Aorta (tissue), 5 donors: ENCODE results near the gene AKAP13. TPM values are rescaled to one million over a fixed set of nuclear protein-coding genes. Genes with fewer than 3 reads are reported as not detected.
A peak's percentile ranks its signal among the peaks of the same experiment; 100 is the strongest.
"Not testable (repeated sequence)": the region's sequence is repeated elsewhere in the genome, so short reads cannot be mapped to it uniquely, and the experiment has no call there.

Experiments used
- ATAC-seq: fragments of 200-7000 bp; cut with Tn5 transposase; one replicate; pipeline ENCODE4 v1.9.1; 2022; ENCODE audit warnings: moderate library complexity; ENCODE audit not compliant: low FRiP score
- DNase-seq, 2 donors: peaks; one replicate each; pipeline ENCODE4 v3.0.0-alpha.2; 2020
- H3K27ac ChIP-seq, 2 donors: one replicate each; pipeline ENCODE4 v1.5.1; 2013; ENCODE audit warnings: low read length in 2 of 2, mild to moderate bottlenecking in 2 of 2, moderate library complexity in 2 of 2, control low read depth in 1 of 2, inconsistent platforms in 1 of 2, low read depth in 1 of 2
- H3K27me3 ChIP-seq, 2 donors: one replicate each; pipeline ENCODE4 v1.6.1; 2013; ENCODE audit warnings: control low read depth in 1 of 2, low read length in 1 of 2, mild to moderate bottlenecking in 1 of 2, moderate library complexity in 1 of 2; ENCODE audit not compliant: insufficient read depth in 2 of 2, control insufficient read depth in 1 of 2
- H3K36me3 ChIP-seq, 2 donors: one replicate each; pipeline ENCODE4 v1.6.1; 2013; ENCODE audit warnings: control low read depth in 1 of 2, low read length in 1 of 2, mild to moderate bottlenecking in 1 of 2; ENCODE audit not compliant: insufficient read depth in 2 of 2, control insufficient read depth in 1 of 2
- H3K4me1 ChIP-seq, 2 donors: one replicate each; pipeline ENCODE4 v1.6.1; 2013; ENCODE audit warnings: low read length in 2 of 2, control low read depth in 1 of 2, mild to moderate bottlenecking in 1 of 2, moderate library complexity in 1 of 2; ENCODE audit not compliant: insufficient read depth in 2 of 2, control insufficient read depth in 1 of 2
- H3K4me3 ChIP-seq, 2 donors: one replicate each; pipeline ENCODE4 v1.5.1; 2013; ENCODE audit warnings: low read length in 2 of 2, control low read depth in 1 of 2, mild to moderate bottlenecking in 1 of 2
- H3K9me3 ChIP-seq: one replicate; pipeline ENCODE4 v1.6.1; 2013; ENCODE audit warnings: mild to moderate bottlenecking, low read length; ENCODE audit not compliant: control insufficient read depth
- whole genome bisulfite sequencing, 2 donors: extraction: QIAGEN DNeasy Blood & Tissue Kit; methylation state at CpG; one replicate each; pipeline ENCODE4 v1.1.7; 2013; 5-methylcytosine and 5-hydroxymethylcytosine counted together
- intact Hi-C, 2 donors: fragments of 100-400 bp; cut with DNase I; formaldehyde crosslinking; loops; one replicate each; pipeline versions ENCODE4 v1.14.2 to v1.15.0; 2022
- polyA plus RNA-seq, 2 donors: library from polyadenylated mRNA; stranded (reverse); fragments of 200-250 nt; gene quantifications; one replicate each; pipeline ENCODE4 v1.2.3, GENCODE V29; 2013
- total RNA-seq, 2 donors: library from RNA; stranded (reverse); fragmentation: NEBNext Ultra II Directional; extraction: Animal tissue kit (Norgen Biotek cat#: 25700); gene quantifications; one replicate each; pipeline ENCODE4 v1.2.1, GENCODE V29; 2021
- donor health status: healthy with polysubstance abuse.
- donor health status: Bipolar disorder and iron deficiency.
- donor health status: DM: no; HTN: no; CAD: no.
- donor health status: DM: no; HTN: no; CAD: no.
- donor health status: DM: yes; HTN: yes; CAD: no.

AKAP13 gene
- total and polyA plus RNA-seq, 4 donors, result 29.6 to 267 (median 138) TPM

DNA sequence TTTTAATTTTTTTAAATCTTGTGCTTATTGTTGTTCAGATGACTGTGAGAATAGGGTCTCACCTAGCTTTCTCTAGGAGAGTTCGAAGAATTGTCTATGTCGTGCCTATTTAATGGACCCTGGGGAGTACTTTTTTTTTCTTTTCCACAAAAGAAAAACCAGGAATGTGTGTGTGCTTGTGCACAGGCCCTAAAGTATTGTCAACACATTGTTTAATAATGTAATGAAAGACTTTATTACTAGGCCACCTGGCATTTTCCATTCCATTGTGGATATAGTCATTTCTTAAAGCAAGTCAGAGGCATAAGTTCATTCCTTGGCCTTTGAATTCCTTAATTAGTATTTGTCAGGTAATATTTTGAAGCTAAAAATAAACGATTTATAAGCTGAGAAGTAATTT, 278.4 kb downstream of the AKAP13 start:
- no peak for ATAC-seq
- H3K9me3 ChIP-seq, result no peaks in the 10 kb centered on the region
- no peak for DNase-seq
- no peak overlapping the region for H3K27ac ChIP-seq
- 86 to 88% methylated on average over 3 of the region's 3 CpGs for WGBS, 2 donors
- H3K4me3 ChIP-seq, result no peak overlapping the region
- peaks cover 2 to 6% of the 10 kb centered on the region in 2 donors for H3K36me3 ChIP-seq
- no peaks in the 10 kb centered on the region for H3K27me3 ChIP-seq
- no peaks in the 10 kb centered on the region for H3K4me1 ChIP-seq
- intact Hi-C loops, result no loop called here

GRCh38 chr15:85661859-85662258, 281.5 kb downstream of the AKAP13 start:
- H3K4me3 ChIP-seq, result no peak overlapping the region
- H3K27ac ChIP-seq, result no peak overlapping the region
- intact Hi-C loops, result no loop called here
- no peaks in the 10 kb centered on the region for H3K9me3 ChIP-seq
- WGBS, 2 donors, result 81 to 85% methylated on average over 3 of the region's 3 CpGs
- H3K4me1 ChIP-seq, result no peaks in the 10 kb centered on the region
- no peaks in the 10 kb centered on the region for H3K27me3 ChIP-seq
- DNase-seq (no peak), ATAC-seq (no peak)
- H3K36me3 ChIP-seq, result peaks cover 2 to 6% of the 10 kb centered on the region in 2 donors

DNA sequence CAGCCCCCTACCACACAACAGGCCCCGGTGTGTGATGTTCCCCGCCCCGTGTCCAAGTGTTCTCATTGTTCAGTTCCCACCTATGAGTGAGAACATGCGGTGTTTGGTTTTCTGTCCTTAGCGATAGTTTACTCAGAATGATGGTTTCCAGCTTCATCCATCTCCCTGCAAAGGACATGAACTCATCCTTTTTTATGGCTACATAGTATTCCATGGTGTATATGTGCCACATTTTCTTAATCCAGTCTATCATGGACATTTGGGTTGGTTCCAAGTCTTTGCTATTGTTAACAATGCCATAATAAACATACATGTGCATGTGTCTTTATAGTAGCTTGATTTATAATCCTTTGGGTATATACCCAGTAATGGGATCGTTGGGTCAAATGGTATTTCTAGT, 285.3 kb downstream of the AKAP13 start:
- WGBS, 2 donors, result 89 to 90% methylated on average over 6 of the region's 6 CpGs
- not testable (repeated sequence) for H3K36me3 ChIP-seq, DNase-seq, H3K9me3 ChIP-seq, H3K4me1 ChIP-seq, H3K27me3 ChIP-seq, ATAC-seq, H3K27ac ChIP-seq, H3K4me3 ChIP-seq
- intact Hi-C loops, result loop anchor here in 1 of 2 donors (5.0 kb wide), 1 partner anchor 43 kb away; no protein-coding TSS in a partner anchor

DNA sequence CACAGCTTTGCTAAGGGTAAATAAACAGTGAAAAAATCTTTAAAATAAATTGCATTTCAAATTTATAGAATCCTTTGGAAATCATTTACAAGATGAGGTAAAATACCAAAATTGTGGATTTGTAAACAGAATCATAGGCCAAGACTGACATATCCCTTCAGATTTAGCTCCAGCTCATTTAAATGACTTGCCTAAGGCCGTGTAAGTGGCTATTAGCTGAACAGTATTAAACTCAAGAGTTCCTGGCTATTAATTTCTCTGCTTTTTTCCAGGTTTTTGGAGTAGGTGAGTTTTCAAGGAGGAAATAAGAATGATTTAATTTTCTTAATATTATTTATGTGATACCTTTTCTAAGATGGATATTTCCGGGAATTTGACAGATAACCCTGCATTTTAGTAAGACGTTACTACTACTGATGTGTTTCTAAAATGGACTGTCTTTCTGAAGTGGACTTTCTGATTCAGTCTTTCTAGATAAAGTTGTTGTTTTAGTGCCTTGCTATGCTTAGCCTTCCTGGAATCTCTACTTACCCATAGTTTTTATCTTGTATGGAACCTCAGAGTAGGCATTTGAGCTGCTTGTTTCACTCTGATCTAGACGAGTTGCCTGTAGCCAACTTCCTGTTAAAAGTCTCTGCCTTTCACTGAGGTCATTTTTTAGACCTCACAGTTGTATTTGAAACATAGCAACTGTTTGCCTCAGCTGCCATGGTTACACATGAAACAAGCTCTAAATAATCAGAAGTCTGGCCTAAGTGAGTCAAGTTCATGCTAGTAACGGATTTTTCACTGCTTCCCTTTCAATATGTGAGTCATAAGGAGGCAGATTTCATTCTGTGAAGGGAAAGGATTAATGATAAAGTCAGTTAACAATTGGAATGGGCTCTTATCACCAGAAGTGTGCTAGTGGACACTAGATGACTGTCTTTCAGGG, 287.4 kb downstream of the AKAP13 start:
- Histone ChIP-seq H3K9me3 (no peaks in the 10 kb centered on the region), H3K27ac (peak overlapping the region; percentile 88 to 90), H3K4me3 (no peak overlapping the region), H3K4me1 (peaks cover 3 to 4% of the 10 kb centered on the region in 2 donors), H3K36me3 (peaks cover 1 to 3% of the 10 kb centered on the region in 2 donors), H3K27me3 (no peaks in the 10 kb centered on the region)
- DNase-seq, result peak in 1 of 2 donors; percentile 68
- intact Hi-C loops, result loop anchor here in 1 of 2 donors (5.0 kb wide), 1 partner anchor 45 kb away; no protein-coding TSS in a partner anchor
- 3% methylated on average over 5 of the region's 5 CpGs for WGBS, 2 donors
- peak; percentile 94 for ATAC-seq

DNA sequence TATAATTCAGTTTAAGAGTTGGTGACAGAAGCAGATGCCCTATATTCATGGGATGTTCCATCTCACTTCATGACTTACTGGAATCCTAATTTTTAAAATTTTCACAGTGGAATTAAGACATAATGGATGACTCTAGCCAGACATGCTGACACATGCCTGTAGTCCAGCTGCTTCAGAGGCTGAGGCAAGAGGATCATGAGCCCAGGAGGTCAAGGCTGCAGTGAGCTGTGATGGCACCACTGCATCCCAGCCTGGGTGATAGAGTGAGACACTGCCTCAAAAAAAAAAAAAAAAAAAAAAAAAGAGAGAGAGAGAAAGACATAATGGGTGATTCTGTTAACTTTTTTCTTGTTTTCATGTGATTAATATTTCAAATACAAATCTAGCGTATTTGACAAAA, 290.8 kb downstream of the AKAP13 start:
- DNase-seq, result no peak
- Histone ChIP-seq H3K9me3 (no peaks in the 10 kb centered on the region), H3K27me3 (no peaks in the 10 kb centered on the region), H3K4me3 (no peak overlapping the region), H3K36me3 (peaks cover 1 to 3% of the 10 kb centered on the region in 2 donors), H3K4me1 (peaks cover 4 to 7% of the 10 kb centered on the region in 2 donors), H3K27ac (peak overlapping the region in 1 of 2 donors; percentile 23)
- intact Hi-C loops, result loop anchor here (5.0 kb wide), 2 partner anchors 36 to 49 kb away; no protein-coding TSS in a partner anchor
- ATAC-seq, result no peak
- WGBS, 2 donors, result 97 to 100% methylated on average over 1 of the region's 1 CpG

GRCh38 chr15:85672332-85673084, 292.1 kb downstream of the AKAP13 start:
- Histone ChIP-seq H3K9me3 (no peaks in the 10 kb centered on the region), H3K27ac (peak overlapping the region; percentile 14 to 44), H3K36me3 (peaks cover 4 to 7% of the 10 kb centered on the region in 2 donors), H3K4me3 (no peak overlapping the region), H3K27me3 (no peaks in the 10 kb centered on the region), H3K4me1 (peaks cover 4 to 7% of the 10 kb centered on the region in 2 donors)
- ATAC-seq (no peak), DNase-seq (no peak)
- WGBS, 2 donors, result 14 to 20% methylated on average over 1 of the region's 1 CpG
- intact Hi-C loops, result loop anchor here (5.0 kb wide), 2 partner anchors 35 to 50 kb away; no protein-coding TSS in a partner anchor

DNA sequence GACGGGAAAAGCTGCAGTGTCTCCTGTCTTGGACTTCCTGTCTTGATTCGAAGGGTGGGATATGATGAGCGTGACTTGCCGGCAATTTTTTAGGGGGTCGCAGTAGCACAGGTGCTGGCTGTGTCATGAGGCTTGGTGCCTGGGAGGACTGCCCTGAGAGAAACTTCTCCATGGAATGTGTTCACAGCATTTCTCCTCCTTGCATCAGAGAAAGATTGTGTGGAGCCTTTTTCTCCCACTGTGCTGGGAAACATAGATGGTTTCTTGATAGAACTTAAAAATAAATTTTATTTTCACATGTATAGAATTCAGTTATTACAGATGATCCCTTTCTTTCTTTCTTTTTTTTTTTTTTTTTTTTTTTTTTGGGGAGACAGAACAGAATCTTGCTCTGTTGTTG, 292.9 kb downstream of the AKAP13 start:
- no peak overlapping the region for H3K4me3 ChIP-seq
- ATAC-seq (peak; percentile 34), DNase-seq (no peak)
- peaks cover 4 to 7% of the 10 kb centered on the region in 2 donors for H3K4me1 ChIP-seq
- H3K27ac ChIP-seq, result peak overlapping the region in 1 of 2 donors; percentile 82
- H3K27me3 ChIP-seq, result no peaks in the 10 kb centered on the region
- intact Hi-C loops, result loop anchor here (5.0 kb wide), 2 partner anchors 34 to 51 kb away; no protein-coding TSS in a partner anchor
- 63 to 67% methylated on average over 5 of the region's 5 CpGs for WGBS, 2 donors
- H3K9me3 ChIP-seq, result no peaks in the 10 kb centered on the region
- H3K36me3 ChIP-seq, result peaks cover 4 to 7% of the 10 kb centered on the region in 2 donors

DNA sequence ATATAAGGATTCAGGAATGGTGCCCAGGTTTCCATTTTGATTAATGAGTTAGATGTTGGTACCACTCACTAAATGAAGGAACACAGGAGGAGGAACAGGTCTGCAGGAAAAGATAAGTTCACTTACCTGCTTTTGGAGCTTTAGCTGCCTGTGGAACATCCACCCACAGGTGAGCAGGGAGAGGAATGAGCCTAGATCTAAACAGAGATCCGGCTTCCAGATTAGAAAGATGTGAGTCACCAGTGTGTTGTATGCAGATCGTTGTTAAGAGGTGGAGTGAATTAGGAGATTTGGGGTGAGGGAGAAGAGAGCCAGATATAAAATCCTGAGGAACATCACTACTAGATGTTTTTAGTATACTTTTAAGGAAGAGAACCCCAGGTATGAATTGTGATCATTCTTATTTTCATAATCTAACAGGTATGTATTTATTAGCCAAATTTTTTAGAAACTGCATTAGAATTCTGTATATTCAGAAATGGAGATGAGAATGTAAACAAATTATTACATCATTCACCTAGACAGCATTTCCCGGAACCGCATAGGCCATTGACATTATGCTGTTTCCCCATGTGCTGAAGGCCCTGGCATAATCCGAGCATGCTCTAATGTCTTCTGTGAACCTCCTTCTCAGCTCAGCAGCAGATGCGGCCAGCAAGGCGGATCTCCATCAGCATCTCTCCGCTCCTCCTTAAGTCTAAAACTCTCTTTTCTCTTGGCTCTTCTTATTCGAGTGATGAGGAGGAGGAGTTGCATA, 296.1 kb downstream of the AKAP13 start:
- DNase-seq, result no peak
- Histone ChIP-seq H3K36me3 (peaks cover 4% of the 10 kb centered on the region in 2 donors), H3K9me3 (no peaks in the 10 kb centered on the region), H3K4me1 (peaks cover 4 to 5% of the 10 kb centered on the region in 2 donors), H3K27ac (peak overlapping the region in 1 of 2 donors; percentile 80), H3K4me3 (no peak overlapping the region), H3K27me3 (no peaks in the 10 kb centered on the region)
- intact Hi-C loops, result no loop called here
- no peak for ATAC-seq
- 83 to 86% methylated on average over 9 of the region's 9 CpGs for WGBS, 2 donors
